Endothelial cell (in vitro differentiated cells): ENCODE data around the gene STRA8. TPM values are rescaled to one million over a fixed set of nuclear protein-coding genes. Genes with fewer than 3 reads are reported as not detected.

Experiments used
- DNase-seq: peaks from one replicate; pipeline ENCODE4 v3.0.0; 2021; ENCODE audit warnings: low spot score
- H3K27ac Mint-ChIP-seq: one replicate; pipeline ENCODE4 v1.8.0; 2021; ENCODE audit warnings: mixed read lengths, inconsistent platforms; ENCODE audit not compliant: unreplicated experiment
- H3K27me3 Mint-ChIP-seq: one replicate; pipeline ENCODE4 v1.8.0; 2021; ENCODE audit warnings: mild to moderate bottlenecking, moderate library complexity, mixed read lengths, inconsistent platforms; ENCODE audit not compliant: unreplicated experiment
- H3K36me3 Mint-ChIP-seq: one replicate; pipeline ENCODE4 v1.8.0; 2021; ENCODE audit warnings: mild to moderate bottlenecking, low read depth, mixed read lengths, inconsistent platforms; ENCODE audit not compliant: unreplicated experiment
- H3K4me1 Mint-ChIP-seq: one replicate; pipeline ENCODE4 v1.8.0; 2021; ENCODE audit warnings: mild to moderate bottlenecking, mixed read lengths, inconsistent platforms; ENCODE audit not compliant: unreplicated experiment
- H3K4me3 Mint-ChIP-seq: one replicate; pipeline ENCODE4 v1.8.0; 2021; ENCODE audit warnings: mild to moderate bottlenecking, mixed read lengths, inconsistent platforms; ENCODE audit not compliant: unreplicated experiment
- H3K9me3 Mint-ChIP-seq: one replicate; pipeline ENCODE4 v1.8.0; 2021; ENCODE audit warnings: mixed read lengths, inconsistent platforms; ENCODE audit not compliant: unreplicated experiment
- CTCF ChIP-seq: fragments of 200-600 bp; sonication (generic); IDR thresholded peaks from one replicate; pipeline ENCODE4 v1.5.0; 2021; ENCODE audit warnings: antibody characterized with exemption; ENCODE audit not compliant: unreplicated experiment
- total RNA-seq: library from RNA; stranded (reverse); fragmentation: NEBNext Ultra II Directional; extraction: Animal tissue kit (Norgen Biotek cat#: 25700); gene quantifications from one replicate; pipeline ENCODE4 v1.2.1, GENCODE V29; 2021; ENCODE audit not compliant: unreplicated experiment

STRA8 gene
- total RNA-seq, 1 donor from 2014 or later = not detected

GRCh38 chr7:135259702-135260101 is 26.1 kb downstream of the STRA8 start:
- Mint-ChIP-seq H3K4me3 (no peak overlapping the region), H3K4me1 (peaks cover 11% of the 10 kb centered on the region), H3K36me3 (no peaks in the 10 kb centered on the region), H3K9me3 (no peaks in the 10 kb centered on the region), H3K27me3 (peaks cover 4% of the 10 kb centered on the region), H3K27ac (no peak overlapping the region)
- no peak for TF ChIP-seq CTCF
- DNase-seq = no peak

- H3K9me3 Mint-ChIP-seq = no peaks in the 10 kb centered on the region
- no peak for DNase-seq
- H3K4me3 Mint-ChIP-seq = no peak overlapping the region
- no peak for TF ChIP-seq CTCF
- peaks cover 4% of the 10 kb centered on the region for H3K27me3 Mint-ChIP-seq
- no peaks in the 10 kb centered on the region for H3K36me3 Mint-ChIP-seq
- H3K4me1 Mint-ChIP-seq = peaks cover 8% of the 10 kb centered on the region
- H3K27ac Mint-ChIP-seq = no peak overlapping the region
Observed at GRCh38 chr7:135260470-135260869, 26.8 kb downstream of the STRA8 start.

GRCh38 chr7:135260930-135261721 is 27.5 kb downstream of the STRA8 start:
- Mint-ChIP-seq H3K4me1 (peaks cover 8% of the 10 kb centered on the region), H3K4me3 (no peak overlapping the region), H3K27me3 (peaks cover 4% of the 10 kb centered on the region), H3K9me3 (no peaks in the 10 kb centered on the region), H3K36me3 (no peaks in the 10 kb centered on the region), H3K27ac (no peak overlapping the region)
- TF ChIP-seq CTCF = no peak
- DNase-seq = no peak

GRCh38 chr7:135262623-135263320 is 29.1 kb downstream of the STRA8 start:
- no peak for DNase-seq
- no peak for TF ChIP-seq CTCF
- H3K4me1 Mint-ChIP-seq = peaks cover 8% of the 10 kb centered on the region
- H3K27me3 Mint-ChIP-seq = peaks cover 6% of the 10 kb centered on the region
- H3K27ac Mint-ChIP-seq = no peak overlapping the region
- H3K9me3 Mint-ChIP-seq = no peaks in the 10 kb centered on the region
- H3K36me3 Mint-ChIP-seq = peaks cover under 1% of the 10 kb centered on the region
- H3K4me3 Mint-ChIP-seq = peak overlapping the region; percentile 17
